ENCODE data around the gene TPM1. TPM values are rescaled to one million over a fixed set of nuclear protein-coding genes. Genes with fewer than 3 reads are reported as not detected.

TPM1 gene
- total RNA-seq, 2 donors from 2014 or later: 927 to 1,440 TPM

DNA sequence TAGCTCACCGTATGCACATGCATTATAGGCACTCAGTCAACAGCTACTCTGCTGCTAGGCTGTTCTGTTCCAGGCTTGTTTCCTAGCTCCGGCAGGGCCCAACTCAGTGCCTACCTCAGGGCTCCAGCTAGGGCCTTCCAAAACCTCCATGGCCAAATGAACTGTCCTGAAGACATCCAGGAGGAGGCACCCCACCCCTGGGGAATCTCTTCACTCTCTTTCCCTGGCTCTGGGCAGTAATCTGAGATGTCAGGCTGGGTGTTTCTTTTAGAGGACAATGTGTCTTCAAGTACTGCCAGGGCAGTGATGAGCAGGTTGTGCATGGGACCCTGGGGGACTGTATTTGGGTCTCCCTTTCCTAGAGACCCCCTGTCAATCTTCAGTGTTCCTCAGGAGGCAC lies 38.3 kb upstream of the TPM1 start:
- TF ChIP-seq CTCF (IDR thresholded peaks at IDR 0.05): no peak
- ATAC-seq (ENCODE audit: insufficient number of reproducible peaks, low FRiP score, low read depth): no peak
- no peak for DNase-seq (ENCODE audit: low spot score)

DNA sequence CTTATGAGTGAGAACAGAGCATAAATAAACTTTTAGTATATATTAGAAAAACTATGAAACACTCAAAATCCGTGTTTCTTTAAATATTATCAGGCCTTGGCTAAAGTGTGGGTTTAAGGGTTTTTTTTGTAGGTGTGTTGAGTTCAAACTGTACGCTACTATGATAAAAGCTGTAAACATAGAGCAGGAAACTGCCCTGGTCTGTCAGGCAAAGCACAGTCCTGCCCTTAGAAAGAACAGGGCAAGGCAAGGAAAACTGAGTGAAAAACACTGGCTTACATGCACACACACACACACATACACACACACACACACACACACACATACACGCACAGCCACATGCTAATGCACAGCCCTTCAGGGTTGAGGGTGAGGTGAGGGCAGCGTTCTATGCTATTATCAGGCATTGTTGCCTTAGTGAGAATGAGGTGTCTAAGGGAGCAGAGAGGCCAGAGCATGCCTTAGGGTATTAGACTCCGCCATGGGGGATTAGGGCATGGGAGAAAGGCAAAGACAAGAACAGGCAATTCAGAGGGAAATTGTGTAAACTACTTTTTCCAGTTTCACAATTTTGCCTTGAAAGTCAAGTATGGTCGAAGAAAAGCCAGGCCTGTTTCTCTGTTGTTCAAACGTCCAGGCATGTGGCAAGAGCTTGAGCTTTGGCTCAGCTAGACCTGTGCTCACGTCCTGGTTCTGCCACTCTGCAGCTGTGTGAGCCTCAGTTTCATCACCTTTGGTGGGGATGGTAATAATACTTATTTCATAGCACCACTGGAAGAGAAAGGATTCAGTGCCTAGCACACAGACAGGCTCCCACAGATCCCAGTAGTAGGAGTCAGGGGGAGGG lies 36.3 kb upstream of the TPM1 start:
- DNase-seq (ENCODE audit: low spot score): no peak
- H3K4me3 ChIP-seq: no peak overlapping the region
- no peak overlapping the region for H3K27ac ChIP-seq
- H3K4me1 ChIP-seq (ENCODE audit: control insufficient read depth in 1 of 2, low read depth in 2 of 2): no peaks in the 10 kb centered on the region
- no peaks in the 10 kb centered on the region for H3K27me3 ChIP-seq (replicated peaks; ENCODE audit: insufficient read depth)
- ATAC-seq (ENCODE audit: insufficient number of reproducible peaks, low FRiP score, low read depth): no peak
- no peaks in the 10 kb centered on the region for H3K9me3 ChIP-seq
- no peaks in the 10 kb centered on the region for H3K36me3 ChIP-seq
- TF ChIP-seq CTCF (IDR thresholded peaks at IDR 0.05): no peak

More for the DNA sequence above, 38.3 kb upstream of the TPM1 start:
- H3K36me3 ChIP-seq: no peaks in the 10 kb centered on the region
- H3K4me1 ChIP-seq (ENCODE audit: control insufficient read depth in 1 of 2, low read depth in 2 of 2): no peaks in the 10 kb centered on the region
- no peak overlapping the region for H3K4me3 ChIP-seq
- no peaks in the 10 kb centered on the region for H3K27me3 ChIP-seq (replicated peaks; ENCODE audit: insufficient read depth)
- no peaks in the 10 kb centered on the region for H3K9me3 ChIP-seq
- H3K27ac ChIP-seq: no peak overlapping the region

DNA sequence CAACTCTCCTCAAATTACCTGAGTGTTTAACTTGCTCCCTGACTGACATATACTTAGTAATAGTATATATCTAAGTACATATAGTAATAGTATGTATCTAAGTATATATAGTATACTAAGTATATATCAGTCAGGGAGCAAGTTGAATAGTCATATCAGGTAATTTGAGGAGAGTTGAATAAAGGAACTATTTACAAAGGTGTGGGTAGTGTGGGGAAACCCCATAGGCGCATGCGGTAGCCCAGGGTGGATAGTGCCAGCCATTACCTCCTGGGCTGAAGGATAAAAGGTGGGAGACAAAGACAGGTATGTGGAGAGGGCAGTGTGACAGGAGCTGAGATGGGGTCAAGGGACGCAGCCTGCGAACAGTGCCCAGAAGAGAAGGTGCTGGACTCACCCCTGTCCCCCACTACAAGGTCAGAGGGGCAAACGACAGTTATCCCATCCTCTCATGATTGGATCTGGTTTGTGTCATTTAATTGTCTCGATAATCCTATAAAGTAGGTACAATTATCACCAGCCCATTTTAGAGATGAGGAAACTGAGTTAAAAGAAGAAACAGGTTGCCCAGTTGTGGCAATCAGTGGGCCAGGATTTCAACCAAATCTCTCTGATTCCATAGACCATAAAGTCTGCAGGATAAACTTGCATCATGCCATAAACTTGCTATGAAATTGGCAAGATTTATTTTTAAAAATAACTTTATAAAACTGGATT lies 34.1 kb upstream of the TPM1 start:
- Histone ChIP-seq H3K9me3 (no peaks in the 10 kb centered on the region), H3K4me1 (ENCODE audit: control insufficient read depth in 1 of 2, low read depth in 2 of 2) (peaks cover 4 to 12% of the 10 kb centered on the region in 2 donors), H3K4me3 (no peak overlapping the region), H3K27me3 (replicated peaks; ENCODE audit: insufficient read depth) (no peaks in the 10 kb centered on the region), H3K36me3 (no peaks in the 10 kb centered on the region), H3K27ac (no peak overlapping the region)
- DNase-seq (ENCODE audit: low spot score) (no peak), ATAC-seq (ENCODE audit: insufficient number of reproducible peaks, low FRiP score, low read depth) (no peak)
- no peak for TF ChIP-seq CTCF (IDR thresholded peaks at IDR 0.05)

- Histone ChIP-seq H3K36me3 (no peaks in the 10 kb centered on the region), H3K9me3 (no peaks in the 10 kb centered on the region), H3K27ac (no peak overlapping the region), H3K27me3 (replicated peaks; ENCODE audit: insufficient read depth) (no peaks in the 10 kb centered on the region), H3K4me1 (ENCODE audit: control insufficient read depth in 1 of 2, low read depth in 2 of 2) (peaks cover 15 to 31% of the 10 kb centered on the region in 2 donors), H3K4me3 (no peak overlapping the region)
- no peak for TF ChIP-seq CTCF (IDR thresholded peaks at IDR 0.05)
- ATAC-seq (ENCODE audit: insufficient number of reproducible peaks, low FRiP score, low read depth): no peak
- DNase-seq (ENCODE audit: low spot score): no peak
Observed at GRCh38 chr15:63010386-63010785, 32.2 kb upstream of the TPM1 start.

DNA sequence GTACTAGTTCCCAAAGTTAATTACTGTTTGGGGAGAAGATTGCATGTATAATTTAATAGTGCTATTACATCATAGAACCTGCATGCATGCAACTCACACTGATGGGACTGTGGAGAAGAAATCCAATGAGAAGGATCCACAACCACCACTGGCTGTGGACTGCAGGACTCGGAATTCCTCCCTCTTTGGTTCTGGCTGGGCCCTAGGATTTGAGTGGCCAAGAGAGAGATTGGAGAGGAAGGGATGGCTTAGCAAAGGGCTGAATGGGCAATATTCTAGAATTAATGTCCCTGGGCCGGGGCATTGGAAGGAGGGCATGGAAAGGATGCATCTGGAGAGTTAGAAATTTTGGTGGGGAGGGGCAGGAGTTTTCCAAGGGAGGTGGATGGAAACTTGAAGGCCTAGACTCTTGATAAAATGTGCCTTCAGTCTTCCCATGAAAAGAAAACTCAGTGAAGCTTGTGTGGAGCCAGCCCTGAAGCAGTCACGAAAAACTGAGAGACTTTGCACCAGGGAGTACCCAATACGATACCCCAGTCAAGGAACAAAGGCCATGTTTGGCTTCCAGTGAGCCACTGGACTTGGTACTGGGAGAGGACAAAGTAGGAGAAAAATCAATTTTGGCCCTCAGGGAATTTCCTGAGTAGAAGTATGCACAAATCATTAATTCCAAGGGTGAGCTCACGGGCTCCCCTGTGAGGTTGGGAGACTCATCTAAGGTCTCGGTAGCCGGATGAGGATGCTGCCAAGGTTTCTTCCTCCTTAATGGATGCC lies 31.4 kb upstream of the TPM1 start:
- TF ChIP-seq CTCF (IDR thresholded peaks at IDR 0.05): no peak
- H3K27ac ChIP-seq: no peak overlapping the region
- no peak for DNase-seq (ENCODE audit: low spot score)
- ATAC-seq (ENCODE audit: insufficient number of reproducible peaks, low FRiP score, low read depth): no peak
- peaks cover 21 to 38% of the 10 kb centered on the region in 2 donors for H3K4me1 ChIP-seq (ENCODE audit: control insufficient read depth in 1 of 2, low read depth in 2 of 2)
- no peaks in the 10 kb centered on the region for H3K9me3 ChIP-seq
- H3K27me3 ChIP-seq (replicated peaks; ENCODE audit: insufficient read depth): no peaks in the 10 kb centered on the region
- no peaks in the 10 kb centered on the region for H3K36me3 ChIP-seq
- H3K4me3 ChIP-seq: no peak overlapping the region

All from thoracic aorta (tissue), 2 donors.